Body of pancreas (tissue), 4 donors: ENCODE measurements around the gene ARMS2. TPM values are rescaled to one million over a fixed set of nuclear protein-coding genes. Genes with fewer than 3 reads are reported as not detected.

Experiments used
- ATAC-seq: fragments of 150-250 bp; one replicate; pipeline ENCODE4 v1.9.1; 2016
- DNase-seq, 4 donors: peaks; one replicate each; pipeline ENCODE4 v3.0.0-alpha.2; 2019
- H3K27ac ChIP-seq, 4 donors: fragments of 200-600 bp; sonication (generic); 1 replicate in 3 of 4; 2 replicates in 1 of 4; pipeline versions ENCODE4 v1.5.1 to v1.6.1; 2016 to 2019; ENCODE audit warnings: mild to moderate bottlenecking in 1 of 4, mixed read lengths in 1 of 4, moderate library complexity in 1 of 4
- H3K27me3 ChIP-seq, 2 donors: fragments of 200-600 bp; sonication (generic); one replicate each; pipeline ENCODE4 v1.6.0; 2016; ENCODE audit warnings: mild to moderate bottlenecking in 1 of 2
- H3K36me3 ChIP-seq, 2 donors: fragments of 200-600 bp; sonication (generic); replicated peaks in 1 of 2; 2 replicates each; pipeline ENCODE4 v1.5.1; 2016; ENCODE audit warnings: low read depth in 2 of 2; ENCODE audit not compliant: insufficient read depth in 1 of 2
- H3K4me1 ChIP-seq: fragments of 200-600 bp; sonication (generic); one replicate; pipeline ENCODE4 v1.6.0; 2016
- H3K4me3 ChIP-seq, 2 donors: fragments of 200-600 bp; sonication (generic); 1 replicate in 1 of 2; 2 replicates in 1 of 2; pipeline ENCODE4 v1.5.1; 2016 to 2019
- H3K9me3 ChIP-seq, 3 donors: fragments of 200-600 bp; sonication (generic); 1 replicate in 2 of 3; 2 replicates in 1 of 3; pipeline ENCODE4 v1.5.1; 2016
- CTCF ChIP-seq, 7 experiments: fragments of 450-650 bp in 4 of 7; fragments of 200-600 bp in 3 of 7; sonication (generic) in 3 of 7; IDR thresholded peaks; one replicate each; pipeline ENCODE4 v1.5.1; 2016 to 2019; ENCODE audit warnings: antibody characterized with exemption in 7 of 7
- POLR2A ChIP-seq, 3 donors: fragments of 450-650 bp; IDR thresholded peaks; one replicate each; pipeline ENCODE4 v1.6.1; 2016; ENCODE audit warnings: antibody characterized with exemption in 3 of 3, mild to moderate bottlenecking in 2 of 3
- WGBS, 2 donors: methylation state at CpG; one replicate each; pipeline ENCODE4 v1.1.5; 2017; 5-methylcytosine and 5-hydroxymethylcytosine counted together
- intact Hi-C: fragments of 100-400 bp; cut with DNase I; formaldehyde crosslinking; loops from one replicate; pipeline ENCODE4 v1.15.1; 2023
- total RNA-seq, 2 donors: library from RNA; depleted of rRNA; stranded (reverse); fragments of >200 nt; gene quantifications; one replicate each; pipeline ENCODE4 v1.1.0, GENCODE V29; 2016

Gene ARMS2
- total RNA-seq, 2 donors from 2014 or later = not detected

DNA sequence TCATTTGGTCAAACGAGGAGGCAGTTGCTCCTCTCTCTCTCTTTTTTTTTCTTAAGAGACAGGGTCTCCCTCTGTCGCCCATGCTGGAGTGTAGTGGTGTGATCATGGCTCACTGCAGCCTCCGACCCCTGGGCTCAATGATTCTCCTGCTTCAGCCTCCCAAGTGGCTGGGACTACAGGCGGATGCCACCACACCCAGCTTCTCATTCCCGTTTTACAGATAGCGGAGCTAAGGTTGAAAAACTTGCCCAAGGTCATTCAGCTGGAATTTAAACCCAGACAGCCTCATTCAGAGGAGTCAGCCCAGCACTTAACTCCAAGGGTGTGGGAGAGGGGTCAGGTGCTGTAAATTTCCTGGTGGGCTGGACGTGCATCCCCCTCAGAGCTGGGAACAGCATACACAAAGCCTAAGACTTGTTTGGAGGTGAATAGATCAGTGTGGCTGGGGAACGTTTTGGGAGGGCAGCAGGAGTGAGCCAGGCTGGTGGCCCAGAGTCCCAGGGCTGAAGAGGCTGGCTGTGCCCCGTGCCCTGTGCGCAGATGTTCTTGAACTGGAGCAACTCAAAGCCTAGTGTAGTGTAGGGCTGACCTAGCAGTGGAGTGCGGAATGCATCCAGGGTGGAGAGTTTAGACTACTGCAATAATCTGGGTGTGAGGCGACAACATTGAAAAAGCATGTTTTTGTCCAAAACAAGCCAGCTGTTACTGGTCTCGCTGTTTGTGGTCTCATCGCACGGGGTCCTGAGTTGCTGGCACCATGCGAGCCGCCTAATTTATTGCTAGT lies 9.2 kb downstream of the ARMS2 start:
- 76 to 77% methylated on average over 16 to 17 of the region's 17 CpGs for WGBS, 2 donors
- H3K36me3 ChIP-seq = no peaks in the 10 kb centered on the region
- no peak for TF ChIP-seq CTCF (IDR thresholded peaks at IDR 0.05)
- no peak for TF ChIP-seq POLR2A (IDR thresholded peaks at IDR 0.05)
- DNase-seq (no peak), ATAC-seq (no peak)
- no peaks in the 10 kb centered on the region for H3K27me3 ChIP-seq
- peaks cover 25% of the 10 kb centered on the region for H3K4me1 ChIP-seq
- intact Hi-C loops = no loop called here
- no peak overlapping the region for H3K4me3 ChIP-seq
- H3K27ac ChIP-seq = no peak overlapping the region
- no peaks in the 10 kb centered on the region for H3K9me3 ChIP-seq

DNA sequence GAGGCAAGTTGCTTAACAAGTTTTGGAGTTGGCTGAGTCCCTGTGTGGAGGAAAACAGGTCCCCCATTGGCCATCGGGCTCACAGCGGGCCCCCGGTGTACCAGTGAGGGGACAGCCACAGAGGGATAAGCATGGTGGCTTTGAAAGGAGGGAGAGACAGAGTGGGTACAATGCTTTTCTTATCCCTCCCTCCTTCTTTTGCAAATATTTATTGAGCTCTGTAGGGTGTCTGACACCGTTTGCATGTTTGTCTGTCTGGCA lies 9.7 kb downstream of the ARMS2 start:
- H3K9me3 ChIP-seq = no peaks in the 10 kb centered on the region
- no peak overlapping the region for H3K27ac ChIP-seq
- no peaks in the 10 kb centered on the region for H3K27me3 ChIP-seq
- no peak for ATAC-seq
- WGBS, 2 donors = 77 to 84% methylated on average over 4 of the region's 4 CpGs
- H3K36me3 ChIP-seq = no peaks in the 10 kb centered on the region
- no peak overlapping the region for H3K4me3 ChIP-seq
- intact Hi-C loops = no loop called here
- peaks cover 25% of the 10 kb centered on the region for H3K4me1 ChIP-seq
- TF ChIP-seq CTCF (IDR thresholded peaks at IDR 0.05) = no peak
- TF ChIP-seq POLR2A (IDR thresholded peaks at IDR 0.05) = no peak
- no peak for DNase-seq

GRCh38 chr10:122464586-122464985 lies 10.1 kb downstream of the ARMS2 start:
- ATAC-seq = no peak
- WGBS, 2 donors = 90 to 91% methylated on average over 11 of the region's 11 CpGs
- no peak overlapping the region for H3K4me3 ChIP-seq
- DNase-seq = no peak
- no peaks in the 10 kb centered on the region for H3K27me3 ChIP-seq
- H3K27ac ChIP-seq = no peak overlapping the region
- peaks cover 25% of the 10 kb centered on the region for H3K4me1 ChIP-seq
- H3K36me3 ChIP-seq = no peaks in the 10 kb centered on the region
- intact Hi-C loops = no loop called here
- TF ChIP-seq CTCF (IDR thresholded peaks at IDR 0.05) (no peak), POLR2A (IDR thresholded peaks at IDR 0.05) (no peak)
- H3K9me3 ChIP-seq = no peaks in the 10 kb centered on the region

DNA sequence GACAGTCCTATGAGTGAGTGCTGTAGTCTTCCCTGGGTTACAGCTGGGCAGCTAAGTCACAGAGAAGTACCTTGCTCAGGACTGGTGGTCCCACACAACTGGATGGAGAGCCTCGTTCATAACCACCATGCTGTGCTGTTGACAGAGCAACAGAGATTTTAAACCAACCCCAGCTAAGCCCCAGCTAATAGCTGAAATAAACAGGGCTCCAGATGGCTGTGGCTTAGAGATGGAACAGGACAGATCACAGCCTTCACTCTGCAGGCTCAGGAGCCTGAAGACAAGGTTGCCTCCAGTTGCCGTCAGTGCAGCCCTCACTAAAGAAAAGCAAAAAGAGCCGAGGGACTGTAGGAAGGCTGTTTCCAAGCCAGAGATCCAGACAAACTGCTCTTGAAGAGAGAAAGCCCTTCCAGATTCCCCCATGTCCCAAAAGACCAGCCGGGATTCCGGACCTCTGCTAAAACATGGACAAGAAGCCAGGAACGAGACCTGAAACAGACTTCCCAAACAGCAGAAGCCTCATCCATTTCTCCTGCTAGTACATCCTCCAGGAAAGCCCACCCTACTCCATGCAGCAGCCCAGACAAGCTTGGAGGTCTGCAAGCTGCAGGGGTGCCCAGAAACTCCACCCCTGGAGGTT lies 11.1 kb downstream of the ARMS2 start:
- no peaks in the 10 kb centered on the region for H3K27me3 ChIP-seq
- no peak overlapping the region for H3K27ac ChIP-seq
- no peaks in the 10 kb centered on the region for H3K36me3 ChIP-seq
- TF ChIP-seq CTCF (IDR thresholded peaks at IDR 0.05) (no peak), POLR2A (IDR thresholded peaks at IDR 0.05) (no peak)
- no peak overlapping the region for H3K4me3 ChIP-seq
- intact Hi-C loops = no loop called here
- ATAC-seq (no peak), DNase-seq (no peak)
- no peaks in the 10 kb centered on the region for H3K9me3 ChIP-seq
- WGBS, 2 donors = 72 to 83% methylated on average over 6 of the region's 6 CpGs
- H3K4me1 ChIP-seq = peaks cover 21% of the 10 kb centered on the region

GRCh38 chr10:122466951-122467381 lies 12.5 kb downstream of the ARMS2 start:
- WGBS, 2 donors = 69 to 84% methylated on average over 8 of the region's 8 CpGs
- Histone ChIP-seq H3K27me3 (no peaks in the 10 kb centered on the region), H3K9me3 (no peaks in the 10 kb centered on the region), H3K36me3 (no peaks in the 10 kb centered on the region), H3K4me3 (no peak overlapping the region), H3K4me1 (peaks cover 15% of the 10 kb centered on the region), H3K27ac (no peak overlapping the region)
- ATAC-seq (no peak), DNase-seq (no peak)
- intact Hi-C loops = no loop called here
- TF ChIP-seq CTCF (IDR thresholded peaks at IDR 0.05) = no peak
- TF ChIP-seq POLR2A (IDR thresholded peaks at IDR 0.05) = no peak
